Measurements from ENCODE around the gene KAT6B. TPM values are rescaled to one million over a fixed set of nuclear protein-coding genes. Genes with fewer than 3 reads are reported as not detected.

KAT6B gene
- total RNA-seq, 1 experiment from 2014 or later = 21.8 TPM

GRCh38 chr10:74901867-74902450, 75.6 kb downstream of the KAT6B start:
- H3K27me3 ChIP-seq (replicated peaks; ENCODE audit: insufficient read depth, low read depth, low read length, poor library complexity) = no peaks in the 10 kb centered on the region
- BruUV-seq (replicated peaks) = no TSS peak
- H3K4me3 ChIP-seq (ENCODE audit: low read depth, low read length, poor library complexity, severe bottlenecking) = no peak overlapping the region
- H3K4me1 ChIP-seq (ENCODE audit: insufficient read depth, low read length, poor library complexity, severe bottlenecking) = peaks cover 27% of the 10 kb centered on the region
- CTCF ChIA-PET = no interaction called here
- no peak overlapping the region for H3K27ac ChIP-seq (ENCODE audit: low read depth, low read length, poor library complexity, severe bottlenecking)
- no peak for TF ChIP-seq EZH2 (IDR thresholded peaks at IDR 0.05; ENCODE audit: borderline replicate concordance, low read depth, low read length, poor library complexity, severe bottlenecking)
- TF ChIP-seq CTCF (conservative IDR thresholded peaks at IDR 0.05; ENCODE audit: low read depth, low read length) = no peak
- intact Hi-C loops (cut with micrococcal nuclease; ENCODE audit: unreplicated experiment) = no loop called here
- H3K36me3 ChIP-seq (ENCODE audit: insufficient read depth, low read length, poor library complexity, severe bottlenecking) = no peaks in the 10 kb centered on the region
- DNase-seq (ENCODE audit: low spot score) = no peak
- POLR2A ChIA-PET (ENCODE audit: low non-redundant PET) = interaction anchor here (0.6 kb wide), 1 partner anchor 63 kb away, joined by 3 read pairs; no protein-coding TSS in a partner anchor
- H3K9me3 ChIP-seq (ENCODE audit: low read depth, low read length, poor library complexity, severe bottlenecking) = no peaks in the 10 kb centered on the region

- ChIA-PET CTCF (no interaction called here), POLR2A (ENCODE audit: low non-redundant PET) (interaction anchor here (0.6 kb wide), 1 partner anchor 998 kb away, joined by 5 read pairs; no protein-coding TSS in a partner anchor)
- Histone ChIP-seq H3K4me1 (ENCODE audit: insufficient read depth, low read length, poor library complexity, severe bottlenecking) (peaks cover 12% of the 10 kb centered on the region), H3K9me3 (ENCODE audit: low read depth, low read length, poor library complexity, severe bottlenecking) (no peaks in the 10 kb centered on the region), H3K4me3 (ENCODE audit: low read depth, low read length, poor library complexity, severe bottlenecking) (no peak overlapping the region), H3K36me3 (ENCODE audit: insufficient read depth, low read length, poor library complexity, severe bottlenecking) (no peaks in the 10 kb centered on the region), H3K27ac (ENCODE audit: low read depth, low read length, poor library complexity, severe bottlenecking) (no peak overlapping the region), H3K27me3 (replicated peaks; ENCODE audit: insufficient read depth, low read depth, low read length, poor library complexity) (no peaks in the 10 kb centered on the region)
- BruUV-seq (replicated peaks) = no TSS peak
- TF ChIP-seq EZH2 (IDR thresholded peaks at IDR 0.05; ENCODE audit: borderline replicate concordance, low read depth, low read length, poor library complexity, severe bottlenecking) (no peak), CTCF (conservative IDR thresholded peaks at IDR 0.05; ENCODE audit: low read depth, low read length) (no peak)
- intact Hi-C loops (cut with micrococcal nuclease; ENCODE audit: unreplicated experiment) = no loop called here
- DNase-seq (ENCODE audit: low spot score) = no peak
Measured at GRCh38 chr10:74903491-74903890, 77.1 kb downstream of the KAT6B start.

- Histone ChIP-seq H3K9me3 (ENCODE audit: low read depth, low read length, poor library complexity, severe bottlenecking) (no peaks in the 10 kb centered on the region), H3K27ac (ENCODE audit: low read depth, low read length, poor library complexity, severe bottlenecking) (no peak overlapping the region), H3K27me3 (replicated peaks; ENCODE audit: insufficient read depth, low read depth, low read length, poor library complexity) (no peaks in the 10 kb centered on the region), H3K4me3 (ENCODE audit: low read depth, low read length, poor library complexity, severe bottlenecking) (no peak overlapping the region), H3K36me3 (ENCODE audit: insufficient read depth, low read length, poor library complexity, severe bottlenecking) (no peaks in the 10 kb centered on the region), H3K4me1 (ENCODE audit: insufficient read depth, low read length, poor library complexity, severe bottlenecking) (peaks cover 10% of the 10 kb centered on the region)
- ChIA-PET CTCF (no interaction called here), POLR2A (ENCODE audit: low non-redundant PET) (no interaction called here)
- peak; percentile 49 for DNase-seq (ENCODE audit: low spot score)
- BruUV-seq (replicated peaks) = no TSS peak
- intact Hi-C loops (cut with micrococcal nuclease; ENCODE audit: unreplicated experiment) = no loop called here
- no peak for TF ChIP-seq EZH2 (IDR thresholded peaks at IDR 0.05; ENCODE audit: borderline replicate concordance, low read depth, low read length, poor library complexity, severe bottlenecking)
- no peak for TF ChIP-seq CTCF (conservative IDR thresholded peaks at IDR 0.05; ENCODE audit: low read depth, low read length)
Measured at GRCh38 chr10:74906611-74907198, 80.3 kb downstream of the KAT6B start.

Measured in A673 (cell line).